ENCODE measurements around the gene DHRS3.

GRCh38 chr1:12594490-12594889 lies 23.5 kb downstream of the DHRS3 start:
- TF ChIP-seq, protein P1, sequence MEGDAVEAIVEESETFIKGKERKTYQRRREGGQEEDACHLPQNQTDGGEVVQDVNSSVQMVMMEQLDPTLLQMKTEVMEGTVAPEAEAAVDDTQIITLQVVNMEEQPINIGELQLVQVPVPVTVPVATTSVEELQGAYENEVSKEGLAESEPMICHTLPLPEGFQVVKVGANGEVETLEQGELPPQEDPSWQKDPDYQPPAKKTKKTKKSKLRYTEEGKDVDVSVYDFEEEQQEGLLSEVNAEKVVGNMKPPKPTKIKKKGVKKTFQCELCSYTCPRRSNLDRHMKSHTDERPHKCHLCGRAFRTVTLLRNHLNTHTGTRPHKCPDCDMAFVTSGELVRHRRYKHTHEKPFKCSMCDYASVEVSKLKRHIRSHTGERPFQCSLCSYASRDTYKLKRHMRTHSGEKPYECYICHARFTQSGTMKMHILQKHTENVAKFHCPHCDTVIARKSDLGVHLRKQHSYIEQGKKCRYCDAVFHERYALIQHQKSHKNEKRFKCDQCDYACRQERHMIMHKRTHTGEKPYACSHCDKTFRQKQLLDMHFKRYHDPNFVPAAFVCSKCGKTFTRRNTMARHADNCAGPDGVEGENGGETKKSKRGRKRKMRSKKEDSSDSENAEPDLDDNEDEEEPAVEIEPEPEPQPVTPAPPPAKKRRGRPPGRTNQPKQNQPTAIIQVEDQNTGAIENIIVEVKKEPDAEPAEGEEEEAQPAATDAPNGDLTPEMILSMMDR (IDR thresholded peaks at IDR 0.05), result no peak
- TF ChIP-seq POLR2AphosphoS5 (IDR thresholded peaks at IDR 0.05; ENCODE audit: insufficient read depth in 1 of 2, low read depth in 1 of 2), result no peak

All from vagina (tissue), 2 donors.